Activated CD8-positive, alpha-beta memory T cell treated with anti-CD3 and anti-CD28 coated beads, Interleukin-2, amount 50 U/mL, for 4 hours (primary cell): Measurements from ENCODE around the gene TTC34.
A peak's percentile ranks its signal among the peaks of the same experiment; 100 is the strongest.
"Not testable (repeated sequence)": the region's sequence is repeated elsewhere in the genome, so short reads cannot be mapped to it uniquely, and the experiment has no call there.

ENCODE experiments used
- DNase-seq: peaks from one replicate; pipeline ENCODE4 v3.0.0-alpha.2; 2020

TTC34 gene

GRCh38 chr1:2638466-2639115 is 162.9 kb downstream of the TTC34 start:
- no peak for DNase-seq

GRCh38 chr1:2637442-2638145 is 163.9 kb downstream of the TTC34 start:
- DNase-seq = no peak

- no peak for DNase-seq
Observed at GRCh38 chr1:2636733-2637132, 164.8 kb downstream of the TTC34 start.

GRCh38 chr1:2635361-2636010 is 166.0 kb downstream of the TTC34 start:
- no peak for DNase-seq

GRCh38 chr1:2633936-2634491 is 167.5 kb downstream of the TTC34 start:
- no peak for DNase-seq

GRCh38 chr1:2633366-2633935 is 168.0 kb downstream of the TTC34 start:
- DNase-seq = no peak

GRCh38 chr1:2632561-2633361 is 168.7 kb downstream of the TTC34 start, which contains the start of gene MMEL1:
Gene MMEL1 (minus strand): TSS chr1:2633016. CDS start chr1:2629484, 3,532 bp downstream.
- no peak for DNase-seq

- DNase-seq = no peak
Observed at GRCh38 chr1:2632051-2632430, 169.5 kb downstream of the TTC34 start.

- DNase-seq = no peak
Observed at GRCh38 chr1:2631136-2632050, 170.1 kb downstream of the TTC34 start.

- DNase-seq = no peak
Observed at GRCh38 chr1:2630498-2631135, 170.9 kb downstream of the TTC34 start.

- DNase-seq = no peak
Observed at GRCh38 chr1:2629627-2630497, 171.6 kb downstream of the TTC34 start.

- no peak for DNase-seq
Observed at GRCh38 chr1:2628933-2629626, 172.4 kb downstream of the TTC34 start.

- DNase-seq = peak; percentile 15
Observed at GRCh38 chr1:2628191-2628932, 173.1 kb downstream of the TTC34 start.

GRCh38 chr1:2627746-2628145 is 173.7 kb downstream of the TTC34 start:
- DNase-seq = no peak

GRCh38 chr1:2625748-2626147 is 175.7 kb downstream of the TTC34 start:
- not testable (repeated sequence) for DNase-seq

- no peak for DNase-seq
Observed at GRCh38 chr1:2625311-2625710, 176.2 kb downstream of the TTC34 start.

- DNase-seq = no peak
Observed at GRCh38 chr1:2624735-2625300, 176.7 kb downstream of the TTC34 start.
